ENCODE data around the gene PTPRG. TPM values are rescaled to one million over a fixed set of nuclear protein-coding genes. Genes with fewer than 3 reads are reported as not detected.

Gene PTPRG
- total RNA-seq, 2 experiments from 2014 or later = 0.03 to 0.05 TPM

DNA sequence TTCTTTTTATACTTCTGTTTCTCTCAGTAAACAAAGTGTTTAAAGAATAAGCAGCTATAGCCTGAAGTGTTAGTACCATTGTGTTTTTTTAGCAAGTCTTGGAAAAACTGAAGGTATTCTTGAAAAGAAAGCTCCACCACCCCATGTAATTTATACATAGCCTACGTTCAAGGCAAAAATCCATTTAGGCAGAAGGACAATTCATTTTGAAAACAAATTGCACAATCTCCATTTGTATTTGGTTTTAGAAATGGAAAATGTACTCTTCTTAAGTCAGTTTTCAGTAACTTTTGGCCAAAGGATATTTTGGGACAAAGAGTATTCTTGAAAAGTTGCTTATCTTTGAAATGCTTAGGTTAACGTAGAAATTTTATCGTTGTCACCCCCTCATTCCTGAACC is 34.5 kb downstream of the PTPRG start:
- TF ChIP-seq, protein P1, sequence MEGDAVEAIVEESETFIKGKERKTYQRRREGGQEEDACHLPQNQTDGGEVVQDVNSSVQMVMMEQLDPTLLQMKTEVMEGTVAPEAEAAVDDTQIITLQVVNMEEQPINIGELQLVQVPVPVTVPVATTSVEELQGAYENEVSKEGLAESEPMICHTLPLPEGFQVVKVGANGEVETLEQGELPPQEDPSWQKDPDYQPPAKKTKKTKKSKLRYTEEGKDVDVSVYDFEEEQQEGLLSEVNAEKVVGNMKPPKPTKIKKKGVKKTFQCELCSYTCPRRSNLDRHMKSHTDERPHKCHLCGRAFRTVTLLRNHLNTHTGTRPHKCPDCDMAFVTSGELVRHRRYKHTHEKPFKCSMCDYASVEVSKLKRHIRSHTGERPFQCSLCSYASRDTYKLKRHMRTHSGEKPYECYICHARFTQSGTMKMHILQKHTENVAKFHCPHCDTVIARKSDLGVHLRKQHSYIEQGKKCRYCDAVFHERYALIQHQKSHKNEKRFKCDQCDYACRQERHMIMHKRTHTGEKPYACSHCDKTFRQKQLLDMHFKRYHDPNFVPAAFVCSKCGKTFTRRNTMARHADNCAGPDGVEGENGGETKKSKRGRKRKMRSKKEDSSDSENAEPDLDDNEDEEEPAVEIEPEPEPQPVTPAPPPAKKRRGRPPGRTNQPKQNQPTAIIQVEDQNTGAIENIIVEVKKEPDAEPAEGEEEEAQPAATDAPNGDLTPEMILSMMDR (IDR thresholded peaks at IDR 0.05) = no peak
- ATAC-seq (ENCODE audit: poor library complexity) = no peak
- H3K36me3 Mint-ChIP-seq (ENCODE audit: low read depth) = no peaks in the 10 kb centered on the region
- Histone ChIP-seq H3K36me3 (ENCODE audit: insufficient read depth, low read length) (no peaks in the 10 kb centered on the region), H3K4me1 (ENCODE audit: insufficient read depth, low read length) (no peaks in the 10 kb centered on the region), H3K27ac (ENCODE audit: low read depth in 1 of 2, low read length in 2 of 2) (no peak overlapping the region), H3K4me3 (ENCODE audit: low read length) (no peak overlapping the region), H3K27me3 (ENCODE audit: control insufficient read depth in 1 of 2, insufficient read depth in 2 of 2, low read length in 2 of 2) (no peaks in the 10 kb centered on the region), H3K9me3 (ENCODE audit: control insufficient read depth in 1 of 2, insufficient read depth in 1 of 2, low read length in 2 of 2) (peaks cover 0 to 2% of the 10 kb centered on the region in 2 experiments)
- H3K4me1 Mint-ChIP-seq (ENCODE audit: low read depth) = no peaks in the 10 kb centered on the region
- no peak for DNase-seq
- peaks cover 2% of the 10 kb centered on the region for H3K9me3 Mint-ChIP-seq
- H3K27ac Mint-ChIP-seq = no peak overlapping the region
- intact Hi-C loops (cut with DNase I, micrococcal nuclease) = no loop called here
- CTCF ChIA-PET = no interaction called here
- POLR2A ChIA-PET = no interaction called here
- no peaks in the 10 kb centered on the region for H3K27me3 Mint-ChIP-seq
- no peak overlapping the region for H3K4me3 Mint-ChIP-seq

DNA sequence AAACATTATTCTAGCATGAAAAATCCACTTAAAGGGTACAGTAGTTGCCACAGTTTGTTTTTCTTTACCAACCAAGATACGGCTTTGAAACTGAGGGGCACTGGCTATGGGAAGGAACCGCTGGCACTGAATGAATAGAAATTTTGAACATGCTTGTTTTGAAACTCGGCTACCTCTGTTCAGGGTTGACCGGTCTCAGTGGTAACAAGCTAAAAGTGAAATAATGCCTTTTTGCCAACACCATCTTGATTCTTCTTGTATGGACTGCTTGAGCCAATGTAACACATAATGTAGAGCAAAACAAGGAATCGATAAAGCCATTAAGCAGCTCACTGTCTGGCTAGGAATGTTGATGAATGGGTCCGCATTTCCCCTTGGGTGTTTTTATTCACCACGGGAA is 36.5 kb downstream of the PTPRG start:
- DNase-seq (no peak), ATAC-seq (ENCODE audit: poor library complexity) (no peak)
- Histone ChIP-seq H3K27ac (ENCODE audit: low read depth in 1 of 2, low read length in 2 of 2) (no peak overlapping the region), H3K36me3 (ENCODE audit: insufficient read depth, low read length) (no peaks in the 10 kb centered on the region), H3K4me1 (ENCODE audit: insufficient read depth, low read length) (no peaks in the 10 kb centered on the region), H3K27me3 (ENCODE audit: control insufficient read depth in 1 of 2, insufficient read depth in 2 of 2, low read length in 2 of 2) (no peaks in the 10 kb centered on the region), H3K9me3 (ENCODE audit: control insufficient read depth in 1 of 2, insufficient read depth in 1 of 2, low read length in 2 of 2) (peaks cover 0 to 5% of the 10 kb centered on the region in 2 experiments), H3K4me3 (ENCODE audit: low read length) (no peak overlapping the region)
- Mint-ChIP-seq H3K4me3 (no peak overlapping the region), H3K36me3 (ENCODE audit: low read depth) (no peaks in the 10 kb centered on the region), H3K9me3 (peaks cover 2% of the 10 kb centered on the region), H3K27ac (no peak overlapping the region), H3K4me1 (ENCODE audit: low read depth) (no peaks in the 10 kb centered on the region), H3K27me3 (no peaks in the 10 kb centered on the region)
- intact Hi-C loops (cut with DNase I, micrococcal nuclease) = no loop called here
- ChIA-PET POLR2A (no interaction called here), CTCF (no interaction called here)
- TF ChIP-seq, protein P1 (IDR thresholded peaks at IDR 0.05) = no peak

DNA sequence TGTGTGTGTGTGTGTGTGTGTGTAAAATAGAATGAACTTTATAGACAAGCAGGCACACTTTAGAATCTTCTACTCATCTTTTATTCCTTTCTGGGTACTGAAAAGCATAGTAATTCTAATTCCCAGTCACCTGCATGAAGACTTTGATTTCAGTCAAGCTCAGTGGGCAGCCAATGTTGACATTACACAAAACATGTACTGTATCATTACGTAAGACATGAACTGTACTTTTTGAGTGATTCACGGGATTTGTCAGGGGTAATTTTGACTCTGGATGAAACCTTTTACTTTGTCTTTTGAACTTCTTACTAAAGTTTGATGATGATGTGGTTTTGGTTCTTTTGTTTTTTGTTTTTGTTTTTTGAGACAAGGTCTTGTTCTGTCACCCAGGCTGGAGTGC is 38.8 kb downstream of the PTPRG start:
- no peaks in the 10 kb centered on the region for H3K36me3 Mint-ChIP-seq (ENCODE audit: low read depth)
- Histone ChIP-seq H3K36me3 (ENCODE audit: insufficient read depth, low read length) (no peaks in the 10 kb centered on the region), H3K4me3 (ENCODE audit: low read length) (no peak overlapping the region), H3K27me3 (ENCODE audit: control insufficient read depth in 1 of 2, insufficient read depth in 2 of 2, low read length in 2 of 2) (no peaks in the 10 kb centered on the region), H3K9me3 (ENCODE audit: control insufficient read depth in 1 of 2, insufficient read depth in 1 of 2, low read length in 2 of 2) (peaks cover 0 to 8% of the 10 kb centered on the region in 2 experiments), H3K27ac (ENCODE audit: low read depth in 1 of 2, low read length in 2 of 2) (no peak overlapping the region), H3K4me1 (ENCODE audit: insufficient read depth, low read length) (no peaks in the 10 kb centered on the region)
- H3K27me3 Mint-ChIP-seq = no peaks in the 10 kb centered on the region
- no peak for ATAC-seq (ENCODE audit: poor library complexity)
- H3K9me3 Mint-ChIP-seq = peaks cover 2% of the 10 kb centered on the region
- ChIA-PET CTCF (interaction anchor here (1.6 kb wide), 1 partner anchor 15 kb away, joined by 3 read pairs; no protein-coding TSS in a partner anchor), POLR2A (no interaction called here)
- TF ChIP-seq, protein P1 (IDR thresholded peaks at IDR 0.05) = no peak
- H3K4me1 Mint-ChIP-seq (ENCODE audit: low read depth) = no peaks in the 10 kb centered on the region
- DNase-seq = no peak
- intact Hi-C loops (cut with DNase I, micrococcal nuclease) = no loop called here
- no peak overlapping the region for H3K27ac Mint-ChIP-seq
- H3K4me3 Mint-ChIP-seq = no peak overlapping the region

All from CD4-positive, alpha-beta T cell (primary cell).